AG04450 (cell line): ENCODE data around the gene ISCA2. TPM values are rescaled to one million over a fixed set of nuclear protein-coding genes. Genes with fewer than 3 reads are reported as not detected.
"Not testable (repeated sequence)": the region's sequence is repeated elsewhere in the genome, so short reads cannot be mapped to it uniquely, and the experiment has no call there.

Experiments
- CTCF ChIA-PET: fragments of 300-600, 350-600 bp; formaldehyde crosslinking; extraction: SDS; loops from one replicate; lab custom pipeline; 2022; ENCODE audit warnings: antibody characterized with exemption, inconsistent platforms; lab: Charles Lee
- POLR2A ChIA-PET: fragments of 350-600 bp; formaldehyde crosslinking; extraction: SDS; loops from one replicate; lab custom pipeline; 2021; ENCODE audit warnings: antibody characterized with exemption, inconsistent platforms; lab: Yijun Ruan, JAX
- DNase-seq: peaks from one replicate; pipeline ENCODE4 v3.0.0-alpha.2; 2011; ENCODE audit warnings: low read depth, low spot score
- H3K27ac ChIP-seq: one replicate; pipeline ENCODE4 v1.5.1; 2012; ENCODE audit warnings: low read depth, low read length, control low read depth
- H3K27me3 ChIP-seq: one replicate; pipeline ENCODE4 v1.6.0; 2012; ENCODE audit warnings: low read length; ENCODE audit not compliant: control insufficient read depth, insufficient read depth
- H3K4me3 ChIP-seq: 2 replicates; pipeline ENCODE4 v1.5.1; 2011; ENCODE audit warnings: mild to moderate bottlenecking, low read depth, low read length, control low read depth
- H3K9me3 ChIP-seq: 2 replicates; pipeline ENCODE4 v1.5.1; 2012; ENCODE audit warnings: low read length; ENCODE audit not compliant: control insufficient read depth, insufficient read depth
- CTCF ChIP-seq: IDR thresholded peaks from 2 replicates; pipeline ENCODE4 v1.5.1; 2011; ENCODE audit warnings: low read depth, low read length, control low read depth, inconsistent platforms
- polyA plus RNA-seq: library from polyadenylated mRNA; depleted of rRNA; stranded (reverse); fragments of >200 nt; gene quantifications from 2 replicates; pipeline ENCODE4 v1.2.3, GENCODE V29; 2011

The ISCA2 gene
- polyA plus RNA-seq, 1 experiment, result 45.6 TPM

GRCh38 chr14:74531006-74531405 lies 37.4 kb downstream of the ISCA2 start:
- ChIA-PET CTCF (interaction anchor here (1.1 kb wide), 1 partner anchor 273 kb away, joined by 6 read pairs; no protein-coding TSS in a partner anchor), POLR2A (no interaction called here)
- TF ChIP-seq CTCF, result no peak
- no peaks in the 10 kb centered on the region for H3K9me3 ChIP-seq
- no peak for DNase-seq
- H3K27me3 ChIP-seq, result no peaks in the 10 kb centered on the region
- H3K27ac ChIP-seq, result no peak overlapping the region
- no peak overlapping the region for H3K4me3 ChIP-seq

GRCh38 chr14:74531467-74531866 lies 37.9 kb downstream of the ISCA2 start:
- TF ChIP-seq CTCF, result peak; percentile 18
- Histone ChIP-seq H3K27ac (no peak overlapping the region), H3K27me3 (no peaks in the 10 kb centered on the region), H3K9me3 (no peaks in the 10 kb centered on the region), H3K4me3 (no peak overlapping the region)
- CTCF ChIA-PET, result interaction anchor here (0.6 to 1.1 kb wide), 2 partner anchors 273 to 530 kb away, joined by 6 to 8 read pairs; no protein-coding TSS in a partner anchor
- POLR2A ChIA-PET, result no interaction called here
- DNase-seq, result no peak

GRCh38 chr14:74532246-74532645 lies 38.7 kb downstream of the ISCA2 start:
- ChIA-PET CTCF (interaction anchor here (0.6 kb wide), 1 partner anchor 187 kb away, joined by 3 read pairs; no protein-coding TSS in a partner anchor), POLR2A (interaction anchor here (0.6 kb wide), 1 partner anchor 189 kb away, joined by 3 read pairs; no protein-coding TSS in a partner anchor)
- TF ChIP-seq CTCF, result no peak
- DNase-seq, result no peak
- no peak overlapping the region for H3K4me3 ChIP-seq
- no peaks in the 10 kb centered on the region for H3K9me3 ChIP-seq
- H3K27ac ChIP-seq, result no peak overlapping the region
- H3K27me3 ChIP-seq, result no peaks in the 10 kb centered on the region

GRCh38 chr14:74533576-74533975 lies 40.0 kb downstream of the ISCA2 start:
- Histone ChIP-seq H3K4me3 (no peak overlapping the region), H3K27me3 (no peaks in the 10 kb centered on the region), H3K9me3 (no peaks in the 10 kb centered on the region), H3K27ac (no peak overlapping the region)
- DNase-seq, result no peak
- POLR2A ChIA-PET, result no interaction called here
- TF ChIP-seq CTCF, result no peak
- CTCF ChIA-PET, result interaction anchor here (0.6 kb wide), 1 partner anchor 125 kb away, joined by 3 read pairs; no protein-coding TSS in a partner anchor

- CTCF ChIA-PET, result no interaction called here
- DNase-seq, result no peak
Observed at GRCh38 chr14:74535756-74536325, 42.3 kb downstream of the ISCA2 start.

GRCh38 chr14:74536336-74536735 lies 42.8 kb downstream of the ISCA2 start:
- H3K9me3 ChIP-seq, H3K27ac ChIP-seq, POLR2A ChIA-PET, CTCF ChIA-PET, H3K4me3 ChIP-seq, H3K27me3 ChIP-seq, DNase-seq: not testable (repeated sequence)

More at GRCh38 chr14:74535756-74536325, 42.3 kb downstream of the ISCA2 start:
- POLR2A ChIA-PET, result no interaction called here
- no peaks in the 10 kb centered on the region for H3K27me3 ChIP-seq
- H3K9me3 ChIP-seq, result no peaks in the 10 kb centered on the region
- TF ChIP-seq CTCF, result no peak
- no peak overlapping the region for H3K4me3 ChIP-seq
- H3K27ac ChIP-seq, result no peak overlapping the region
